Esophagus (tissue), 2 donors: ENCODE data around the gene TMEM147. TPM values are rescaled to one million over a fixed set of nuclear protein-coding genes. Genes with fewer than 3 reads are reported as not detected.
"Not testable (repeated sequence)": the region's sequence is repeated elsewhere in the genome, so short reads cannot be mapped to it uniquely, and the experiment has no call there.

Source experiments
- H3K27ac ChIP-seq, 2 donors: one replicate each; pipeline ENCODE4 v1.5.1; 2013; ENCODE audit warnings: low read depth in 2 of 2, mild to moderate bottlenecking in 2 of 2, inconsistent platforms in 1 of 2, low read length in 1 of 2, moderate library complexity in 1 of 2
- H3K27me3 ChIP-seq, 2 donors: one replicate each; pipeline ENCODE4 v1.6.1; 2013; ENCODE audit warnings: low read length in 2 of 2, control low read depth in 1 of 2, mild to moderate bottlenecking in 1 of 2; ENCODE audit not compliant: insufficient read depth in 2 of 2, control insufficient read depth in 1 of 2
- H3K36me3 ChIP-seq, 2 donors: one replicate each; pipeline ENCODE4 v1.6.1; 2013; ENCODE audit warnings: low read length in 1 of 2; ENCODE audit not compliant: control insufficient read depth in 2 of 2, insufficient read depth in 2 of 2
- H3K4me1 ChIP-seq, 2 donors: one replicate each; pipeline ENCODE4 v1.6.1; 2013; ENCODE audit warnings: low read length in 1 of 2; ENCODE audit not compliant: control insufficient read depth in 2 of 2, insufficient read depth in 2 of 2
- H3K4me3 ChIP-seq, 2 donors: one replicate each; pipeline ENCODE4 v1.5.1; 2013; ENCODE audit warnings: low read length in 2 of 2, mild to moderate bottlenecking in 2 of 2, low read depth in 1 of 2, moderate library complexity in 1 of 2
- H3K9me3 ChIP-seq, 2 donors: one replicate each; pipeline ENCODE4 v1.6.1; 2013; ENCODE audit warnings: mild to moderate bottlenecking in 2 of 2, low read depth in 1 of 2, low read length in 1 of 2, moderate library complexity in 1 of 2; ENCODE audit not compliant: control insufficient read depth in 2 of 2, insufficient read depth in 1 of 2
- WGBS, 2 donors: extraction: QIAGEN DNeasy Blood & Tissue Kit; methylation state at CpG; one replicate each; pipeline ENCODE4 v1.1.7; 2013; 5-methylcytosine and 5-hydroxymethylcytosine counted together
- polyA plus RNA-seq, 2 donors: library from polyadenylated mRNA; stranded (reverse); fragments of 200-250 nt; gene quantifications; one replicate each; pipeline ENCODE4 v1.2.3, GENCODE V29; 2013
- donor health status: healthy with polysubstance abuse.
- donor health status: Bipolar disorder and iron deficiency.

Gene TMEM147
- polyA plus RNA-seq, 2 donors, result 61.7 to 145 TPM

GRCh38 chr19:35590875-35591274, 45.4 kb downstream of the TMEM147 start:
- Histone ChIP-seq H3K27me3 (no peaks in the 10 kb centered on the region), H3K27ac (no peak overlapping the region), H3K36me3 (no peaks in the 10 kb centered on the region), H3K9me3 (no peaks in the 10 kb centered on the region), H3K4me1 (no peaks in the 10 kb centered on the region), H3K4me3 (no peak overlapping the region)
- WGBS, 2 donors, result 78 to 79% methylated on average over 3 of the region's 3 CpGs

- Histone ChIP-seq H3K36me3 (no peaks in the 10 kb centered on the region), H3K4me1 (no peaks in the 10 kb centered on the region), H3K27ac (no peak overlapping the region), H3K27me3 (no peaks in the 10 kb centered on the region), H3K4me3 (no peak overlapping the region), H3K9me3 (no peaks in the 10 kb centered on the region)
- 20 to 28% methylated on average over 8 of the region's 8 CpGs for WGBS, 2 donors
Observed at GRCh38 chr19:35592226-35592625, 46.8 kb downstream of the TMEM147 start.

- not testable (repeated sequence) for H3K27me3 ChIP-seq, H3K4me1 ChIP-seq, H3K27ac ChIP-seq, H3K9me3 ChIP-seq, H3K36me3 ChIP-seq, H3K4me3 ChIP-seq
- WGBS, 2 donors, result 65 to 79% methylated on average over 3 of the region's 3 CpGs
Observed at GRCh38 chr19:35595026-35595425, 49.6 kb downstream of the TMEM147 start.

GRCh38 chr19:35595928-35596327, 50.5 kb downstream of the TMEM147 start:
- 96 to 100% methylated on average over 1 of the region's 1 CpG for WGBS, 2 donors

GRCh38 chr19:35596366-35596999, 51.1 kb downstream of the TMEM147 start:
- no peak overlapping the region for H3K27ac ChIP-seq
- 61 to 69% methylated on average over 4 of the region's 4 CpGs for WGBS, 2 donors
- H3K9me3 ChIP-seq, result no peaks in the 10 kb centered on the region
- no peaks in the 10 kb centered on the region for H3K36me3 ChIP-seq
- H3K27me3 ChIP-seq, result no peaks in the 10 kb centered on the region
- H3K4me1 ChIP-seq, result no peaks in the 10 kb centered on the region
- H3K4me3 ChIP-seq, result no peak overlapping the region

More at GRCh38 chr19:35595928-35596327, 50.5 kb downstream of the TMEM147 start:
- Histone ChIP-seq H3K36me3 (no peaks in the 10 kb centered on the region), H3K4me1 (no peaks in the 10 kb centered on the region), H3K27ac (no peak overlapping the region), H3K4me3 (no peak overlapping the region), H3K9me3 (no peaks in the 10 kb centered on the region), H3K27me3 (no peaks in the 10 kb centered on the region)

Other genes starting within 250 kb of the TMEM147 start
- gene CD22, start 216.4 kb upstream of the TMEM147 start, polyA plus RNA-seq, result 1 to 10 TPM in 1 of 2 donors, under 1 TPM in 1; 0.71 to 1.2 TPM
- not detected for gene FFAR1, start 197.7 kb upstream of the TMEM147 start, polyA plus RNA-seq
- not detected for gene FFAR3, start 187.2 kb upstream of the TMEM147 start, polyA plus RNA-seq
- not detected for gene GPR42, start 174.6 kb upstream of the TMEM147 start, polyA plus RNA-seq
- 1 to 10 TPM in 1 of 2 donors, under 1 TPM in 1; 0.59 to 1.4 TPM for gene FFAR2, start 97.4 kb upstream of the TMEM147 start, polyA plus RNA-seq
- 100 to 1,000 TPM; 109 to 238 TPM for gene KRTDAP, start 55.2 kb upstream of the TMEM147 start, polyA plus RNA-seq
- 100 to 1,000 TPM; 223 to 315 TPM for gene DMKN, start 32.0 kb upstream of the TMEM147 start, polyA plus RNA-seq
- gene SBSN, start 17.3 kb upstream of the TMEM147 start, polyA plus RNA-seq, result 1,000 to 10,000 TPM in 1 of 2 donors, 100 to 1,000 TPM in 1; 453 to 1,191 TPM
- gene GAPDHS, start 12.2 kb upstream of the TMEM147 start, polyA plus RNA-seq, result not detected
- under 1 TPM; 0.02 to 0.12 TPM for gene ATP4A, start 18.0 kb downstream of the TMEM147 start, polyA plus RNA-seq
- gene PMIS2, start 40.5 kb downstream of the TMEM147 start, polyA plus RNA-seq, result not detected
- gene HAUS5, start 67.1 kb downstream of the TMEM147 start, polyA plus RNA-seq, result 10 to 100 TPM; 10.1 to 24.1 TPM
- 10 to 100 TPM; 47.8 to 61.5 TPM for gene RBM42, start 83.4 kb downstream of the TMEM147 start, polyA plus RNA-seq
- gene ETV2, start 96.1 kb downstream of the TMEM147 start, polyA plus RNA-seq, result 1 to 10 TPM; 3.4 to 5.6 TPM
- gene COX6B1, start 102.7 kb downstream of the TMEM147 start, polyA plus RNA-seq, result 1,000 to 10,000 TPM; 1,022 to 1,339 TPM
- 10 to 100 TPM; 10.7 to 11.5 TPM for gene UPK1A, start 120.9 kb downstream of the TMEM147 start, polyA plus RNA-seq
- gene ZBTB32, start 158.9 kb downstream of the TMEM147 start, polyA plus RNA-seq, result under 1 TPM; 0.07 to 0.18 TPM
- 10 to 100 TPM; 21.5 to 33.8 TPM for gene KMT2B, start 172.4 kb downstream of the TMEM147 start, polyA plus RNA-seq
- gene IGFLR1, start 196.8 kb downstream of the TMEM147 start, polyA plus RNA-seq, result 1 to 10 TPM; 4.3 to 5.1 TPM
- 10 to 100 TPM; 17.4 to 43.4 TPM for gene U2AF1L4, start 199.8 kb downstream of the TMEM147 start, polyA plus RNA-seq
- 100 to 1,000 TPM in 1 of 2 donors, 10 to 100 TPM in 1; 62.5 to 128 TPM for gene PSENEN, start 200.0 kb downstream of the TMEM147 start, polyA plus RNA-seq
- 10 to 100 TPM; 10.6 to 20.9 TPM for gene LIN37, start 202.9 kb downstream of the TMEM147 start, polyA plus RNA-seq
- gene HSPB6, start 211.4 kb downstream of the TMEM147 start, polyA plus RNA-seq, result 10 to 100 TPM; 12.5 to 18.3 TPM
- 10 to 100 TPM in 1 of 2 donors, 1 to 10 TPM in 1; 5.5 to 13.8 TPM for gene PROSER3, start 212.6 kb downstream of the TMEM147 start, polyA plus RNA-seq
- 10 to 100 TPM in 1 of 2 donors, 1 to 10 TPM in 1; 5.7 to 20.8 TPM for gene ARHGAP33, start 229.9 kb downstream of the TMEM147 start, polyA plus RNA-seq